Uterus (tissue), 4 donors: Measurements from ENCODE around the gene DMD. TPM values are rescaled to one million over a fixed set of nuclear protein-coding genes. Genes with fewer than 3 reads are reported as not detected.
"Not testable (repeated sequence)": the region's sequence is repeated elsewhere in the genome, so short reads cannot be mapped to it uniquely, and the experiment has no call there.

Source experiments
- DNase-seq, 2 donors: peaks; one replicate each; pipeline ENCODE4 v3.0.0-alpha.2; 2019 to 2020
- H3K27ac ChIP-seq, 2 donors: fragments of 200-600 bp; sonication (generic); 1 replicate in 1 of 2; 2 replicates in 1 of 2; pipeline ENCODE4 v1.5.1; 2016 to 2018
- H3K27me3 ChIP-seq, 2 donors: fragments of 200-600 bp; sonication (generic); one replicate each; pipeline ENCODE4 v1.5.1; 2018 to 2019; ENCODE audit warnings: control low read depth in 1 of 2
- H3K36me3 ChIP-seq, 2 donors: fragments of 200-600 bp; sonication (generic); one replicate each; pipeline ENCODE4 v1.5.1; 2019; ENCODE audit warnings: control low read depth in 1 of 2
- H3K4me1 ChIP-seq, 2 donors: fragments of 200-600 bp; sonication (generic); one replicate each; pipeline ENCODE4 v1.5.1; 2018 to 2019; ENCODE audit warnings: control low read depth in 1 of 2
- H3K4me3 ChIP-seq, 2 donors: fragments of 200-600 bp; sonication (generic); 1 replicate in 1 of 2; 2 replicates in 1 of 2; pipeline ENCODE4 v1.5.1; 2018 to 2019; ENCODE audit warnings: mild to moderate bottlenecking in 1 of 2
- H3K9me3 ChIP-seq, 2 donors: fragments of 200-600 bp; sonication (generic); one replicate each; pipeline ENCODE4 v1.5.1; 2019; ENCODE audit warnings: control low read depth in 1 of 2
- CTCF ChIP-seq, 4 experiments: fragments of 200-600 bp in 2 of 4; fragments of 450-650 bp in 2 of 4; sonication (generic) in 2 of 4; IDR thresholded peaks; one replicate each; pipeline ENCODE4 v1.5.1; 2016 to 2019; ENCODE audit warnings: antibody characterized with exemption in 4 of 4, mild to moderate bottlenecking in 2 of 4, moderate library complexity in 1 of 4
- POLR2A ChIP-seq, 2 donors: fragments of 450-650 bp; IDR thresholded peaks; one replicate each; pipeline ENCODE4 v1.6.1; 2016; ENCODE audit warnings: antibody characterized with exemption in 2 of 2, mild to moderate bottlenecking in 1 of 2, moderate library complexity in 1 of 2
- intact Hi-C: fragments of 100-400 bp; cut with DNase I; formaldehyde crosslinking; loops from one replicate; pipeline ENCODE4 v1.15.1; 2023; ENCODE audit warnings: low total_unique reads
- total RNA-seq, 4 donors: library from RNA; depleted of rRNA in 3 of 4; stranded (reverse); fragments of >200 nt in 3 of 4; gene quantifications; one replicate each; pipeline versions ENCODE4 v1.1.0 to v1.2.4, GENCODE V29; 2014 to 2023
- donor health status: DM: yes; HTN: yes; CAD: no.

DMD gene
- total RNA-seq, 4 donors from 2014 or later: 73.8 to 147 (median 97.8) TPM

GRCh38 chrX:32276153-32276552, 935.2 kb downstream of the DMD start:
- H3K36me3 ChIP-seq: no peaks in the 10 kb centered on the region
- H3K27me3 ChIP-seq: no peaks in the 10 kb centered on the region
- no peaks in the 10 kb centered on the region for H3K4me1 ChIP-seq
- H3K27ac ChIP-seq: no peak overlapping the region
- intact Hi-C loops: no loop called here
- no peak for TF ChIP-seq CTCF (IDR thresholded peaks at IDR 0.05)
- TF ChIP-seq POLR2A (IDR thresholded peaks at IDR 0.05): no peak
- no peaks in the 10 kb centered on the region for H3K9me3 ChIP-seq
- DNase-seq: no peak
- no peak overlapping the region for H3K4me3 ChIP-seq

- DNase-seq: no peak
- Histone ChIP-seq H3K27me3 (no peaks in the 10 kb centered on the region), H3K36me3 (no peaks in the 10 kb centered on the region), H3K27ac (no peak overlapping the region), H3K4me1 (no peaks in the 10 kb centered on the region), H3K9me3 (peaks cover 0 to 3% of the 10 kb centered on the region in 2 donors), H3K4me3 (no peak overlapping the region)
- TF ChIP-seq POLR2A (IDR thresholded peaks at IDR 0.05) (no peak), CTCF (IDR thresholded peaks at IDR 0.05) (no peak)
- intact Hi-C loops: no loop called here
Observed at GRCh38 chrX:32269866-32270265, 941.5 kb downstream of the DMD start.

GRCh38 chrX:32268207-32268606, 943.1 kb downstream of the DMD start:
- Histone ChIP-seq H3K27ac (no peak overlapping the region), H3K27me3 (no peaks in the 10 kb centered on the region), H3K4me1 (no peaks in the 10 kb centered on the region), H3K4me3 (no peak overlapping the region), H3K9me3 (peaks cover 0 to 3% of the 10 kb centered on the region in 2 donors), H3K36me3 (no peaks in the 10 kb centered on the region)
- no peak for DNase-seq
- intact Hi-C loops: no loop called here
- no peak for TF ChIP-seq CTCF (IDR thresholded peaks at IDR 0.05)
- no peak for TF ChIP-seq POLR2A (IDR thresholded peaks at IDR 0.05)

GRCh38 chrX:32267796-32268195, 943.6 kb downstream of the DMD start:
- no peaks in the 10 kb centered on the region for H3K4me1 ChIP-seq
- H3K9me3 ChIP-seq: peaks cover 0 to 3% of the 10 kb centered on the region in 2 donors
- intact Hi-C loops: no loop called here
- H3K27me3 ChIP-seq: no peaks in the 10 kb centered on the region
- H3K27ac ChIP-seq: no peak overlapping the region
- H3K36me3 ChIP-seq: no peaks in the 10 kb centered on the region
- no peak overlapping the region for H3K4me3 ChIP-seq
- DNase-seq: no peak
- TF ChIP-seq POLR2A (IDR thresholded peaks at IDR 0.05) (no peak), CTCF (IDR thresholded peaks at IDR 0.05) (no peak)

- H3K4me1 ChIP-seq, H3K4me3 ChIP-seq, H3K9me3 ChIP-seq, H3K36me3 ChIP-seq, DNase-seq, H3K27me3 ChIP-seq, intact Hi-C loops, H3K27ac ChIP-seq: not testable (repeated sequence)
Observed at GRCh38 chrX:32246675-32247074, 964.7 kb downstream of the DMD start.

GRCh38 chrX:32195611-32196010, 1015.7 kb downstream of the DMD start:
- H3K4me1 ChIP-seq: no peaks in the 10 kb centered on the region
- intact Hi-C loops: no loop called here

More at GRCh38 chrX:32195611-32196010, 1015.7 kb downstream of the DMD start:
- H3K4me3 ChIP-seq: no peak overlapping the region
- H3K9me3 ChIP-seq: no peaks in the 10 kb centered on the region
- no peak overlapping the region for H3K27ac ChIP-seq
- H3K27me3 ChIP-seq: no peaks in the 10 kb centered on the region
- H3K36me3 ChIP-seq: no peaks in the 10 kb centered on the region
- DNase-seq: no peak
- TF ChIP-seq POLR2A (IDR thresholded peaks at IDR 0.05): no peak
- TF ChIP-seq CTCF (IDR thresholded peaks at IDR 0.05): no peak
